ENCODE data around the gene CAMK2A. TPM values are rescaled to one million over a fixed set of nuclear protein-coding genes. Genes with fewer than 3 reads are reported as not detected.

Gene CAMK2A
- total and polyA plus RNA-seq, 4 donors, result 0.31 to 2.7 (median 1.0) TPM

DNA sequence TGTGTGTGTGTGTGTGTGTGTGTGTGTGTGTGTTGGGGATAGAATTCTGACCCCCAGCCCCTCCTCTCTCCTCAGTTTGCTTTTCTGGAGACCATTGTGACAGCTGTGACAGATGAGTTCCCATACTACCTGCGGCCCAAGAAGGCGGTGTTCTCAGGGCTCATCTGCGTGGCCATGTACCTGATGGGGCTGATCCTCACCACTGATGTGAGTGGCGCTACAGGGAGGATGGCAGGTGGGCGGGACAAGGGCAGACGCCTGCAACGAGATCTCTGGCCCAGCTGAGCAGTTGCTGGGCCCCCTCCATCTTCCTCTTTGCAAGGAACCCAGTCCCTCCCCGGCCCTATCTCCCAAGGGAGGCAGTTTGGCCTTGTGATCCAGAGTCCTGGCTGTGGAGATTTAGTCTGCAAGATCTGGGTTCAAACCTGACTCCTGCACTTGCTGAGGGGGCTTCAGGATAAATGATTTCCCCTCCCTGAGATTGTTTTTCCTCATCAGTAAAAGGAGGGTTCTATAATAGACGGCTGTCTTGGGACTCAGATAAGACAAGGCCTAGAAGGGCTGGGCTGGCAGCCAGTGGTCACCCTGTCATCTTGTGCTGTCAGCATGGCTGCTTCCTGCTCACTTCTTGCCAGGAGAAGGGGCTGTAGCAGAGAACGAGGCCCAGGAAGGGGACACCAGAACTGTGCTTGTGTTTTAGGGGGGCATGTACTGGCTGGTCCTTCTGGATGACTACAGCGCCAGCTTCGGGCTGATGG is 85.6 kb downstream of the CAMK2A start:
- Histone ChIP-seq H3K4me3 (no peak overlapping the region), H3K9me3 (ENCODE audit: control insufficient read depth in 4 of 4, insufficient read depth in 3 of 4, low read length in 3 of 4) (peaks cover 0 to 2% (median 0%) of the 10 kb centered on the region in 4 donors), H3K4me1 (ENCODE audit: control insufficient read depth in 5 of 5, insufficient read depth in 5 of 5, low read length in 5 of 5) (peaks cover 0 to 12% (median 4%) of the 10 kb centered on the region in 5 donors), H3K27me3 (ENCODE audit: control insufficient read depth in 3 of 3, insufficient read depth in 3 of 3, low read length in 2 of 3) (no peaks in the 10 kb centered on the region), H3K36me3 (ENCODE audit: control insufficient read depth in 4 of 4, insufficient read depth in 4 of 4, low read length in 4 of 4) (no peaks in the 10 kb centered on the region), H3K9ac (ENCODE audit: insufficient read depth in 1 of 2, low read length in 2 of 2) (no peak overlapping the region), H3K27ac (ENCODE audit: low read depth in 1 of 2, low read length in 1 of 2) (no peak overlapping the region)
- TF ChIP-seq, protein P1, sequence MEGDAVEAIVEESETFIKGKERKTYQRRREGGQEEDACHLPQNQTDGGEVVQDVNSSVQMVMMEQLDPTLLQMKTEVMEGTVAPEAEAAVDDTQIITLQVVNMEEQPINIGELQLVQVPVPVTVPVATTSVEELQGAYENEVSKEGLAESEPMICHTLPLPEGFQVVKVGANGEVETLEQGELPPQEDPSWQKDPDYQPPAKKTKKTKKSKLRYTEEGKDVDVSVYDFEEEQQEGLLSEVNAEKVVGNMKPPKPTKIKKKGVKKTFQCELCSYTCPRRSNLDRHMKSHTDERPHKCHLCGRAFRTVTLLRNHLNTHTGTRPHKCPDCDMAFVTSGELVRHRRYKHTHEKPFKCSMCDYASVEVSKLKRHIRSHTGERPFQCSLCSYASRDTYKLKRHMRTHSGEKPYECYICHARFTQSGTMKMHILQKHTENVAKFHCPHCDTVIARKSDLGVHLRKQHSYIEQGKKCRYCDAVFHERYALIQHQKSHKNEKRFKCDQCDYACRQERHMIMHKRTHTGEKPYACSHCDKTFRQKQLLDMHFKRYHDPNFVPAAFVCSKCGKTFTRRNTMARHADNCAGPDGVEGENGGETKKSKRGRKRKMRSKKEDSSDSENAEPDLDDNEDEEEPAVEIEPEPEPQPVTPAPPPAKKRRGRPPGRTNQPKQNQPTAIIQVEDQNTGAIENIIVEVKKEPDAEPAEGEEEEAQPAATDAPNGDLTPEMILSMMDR (IDR thresholded peaks at IDR 0.05; ENCODE audit: control extremely low read depth, extremely low read depth), result no peak
- DNase-seq (peak; percentile 55 to 77 (median 58)), ATAC-seq (ENCODE audit: insufficient read depth, low FRiP score) (no peak)
- WGBS, 2 donors, result 83 to 85% methylated on average over 12 of the region's 12 CpGs

DNA sequence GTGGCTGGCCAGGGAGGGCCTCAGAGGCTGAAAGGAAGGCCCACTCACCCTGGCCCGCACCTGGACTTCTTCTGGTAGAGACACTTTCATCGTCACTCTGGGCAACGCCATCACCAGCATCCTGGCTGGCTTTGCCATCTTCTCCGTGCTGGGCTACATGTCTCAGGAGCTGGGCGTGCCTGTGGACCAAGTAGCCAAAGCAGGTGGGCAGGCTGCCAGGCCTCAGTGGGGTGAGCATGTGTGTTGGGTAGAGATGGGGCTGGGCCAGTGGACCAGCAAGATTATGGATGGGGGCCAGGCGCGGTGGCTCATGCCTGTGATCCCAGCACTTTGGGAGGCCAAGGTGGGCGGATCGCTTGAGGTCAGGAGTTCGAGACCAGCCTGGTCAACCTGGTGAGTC is 87.1 kb downstream of the CAMK2A start:
- TF ChIP-seq, protein P1 (IDR thresholded peaks at IDR 0.05; ENCODE audit: control extremely low read depth, extremely low read depth), result no peak
- Histone ChIP-seq H3K27ac (ENCODE audit: low read depth in 1 of 2, low read length in 1 of 2) (no peak overlapping the region), H3K9me3 (ENCODE audit: control insufficient read depth in 4 of 4, insufficient read depth in 3 of 4, low read length in 3 of 4) (peaks cover 0 to 2% (median 0%) of the 10 kb centered on the region in 4 donors), H3K9ac (ENCODE audit: insufficient read depth in 1 of 2, low read length in 2 of 2) (no peak overlapping the region), H3K4me1 (ENCODE audit: control insufficient read depth in 5 of 5, insufficient read depth in 5 of 5, low read length in 5 of 5) (peaks cover 0 to 12% (median 4%) of the 10 kb centered on the region in 5 donors), H3K36me3 (ENCODE audit: control insufficient read depth in 4 of 4, insufficient read depth in 4 of 4, low read length in 4 of 4) (no peaks in the 10 kb centered on the region), H3K27me3 (ENCODE audit: control insufficient read depth in 3 of 3, insufficient read depth in 3 of 3, low read length in 2 of 3) (no peaks in the 10 kb centered on the region), H3K4me3 (no peak overlapping the region)
- DNase-seq, result no peak
- WGBS, 2 donors, result 93 to 96% methylated on average over 10 of the region's 10 CpGs
- ATAC-seq (ENCODE audit: insufficient read depth, low FRiP score), result no peak

DNA sequence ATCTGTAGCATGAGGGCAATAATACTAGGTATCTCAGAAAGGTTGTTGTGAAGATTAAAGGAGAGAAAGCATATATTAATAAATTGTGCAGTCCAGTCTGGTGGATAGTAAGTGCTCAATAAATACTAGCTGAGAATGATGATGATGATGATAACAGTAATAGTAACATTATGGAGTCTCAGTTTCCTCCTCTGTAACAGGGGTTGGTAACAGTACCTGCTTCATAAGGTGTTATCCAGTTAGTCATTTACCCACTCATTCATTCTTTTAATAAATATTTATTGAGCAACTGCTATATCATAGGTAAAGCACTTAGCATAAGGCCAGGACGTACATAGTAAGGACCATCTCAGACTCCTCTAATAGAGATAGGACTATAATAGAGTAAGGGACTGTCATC is 92.1 kb downstream of the CAMK2A start:
- H3K27me3 ChIP-seq (ENCODE audit: control insufficient read depth in 3 of 3, insufficient read depth in 3 of 3, low read length in 2 of 3), result no peaks in the 10 kb centered on the region
- no peak for DNase-seq

More for the DNA sequence above, 92.1 kb downstream of the CAMK2A start:
- TF ChIP-seq, protein P1 (IDR thresholded peaks at IDR 0.05; ENCODE audit: control extremely low read depth, extremely low read depth), result no peak
- 88 to 90% methylated on average over 1 of the region's 1 CpG for WGBS, 2 donors
- Histone ChIP-seq H3K9ac (ENCODE audit: insufficient read depth in 1 of 2, low read length in 2 of 2) (no peak overlapping the region), H3K9me3 (ENCODE audit: control insufficient read depth in 4 of 4, insufficient read depth in 3 of 4, low read length in 3 of 4) (peaks cover 0 to 2% (median 0%) of the 10 kb centered on the region in 4 donors), H3K4me1 (ENCODE audit: control insufficient read depth in 5 of 5, insufficient read depth in 5 of 5, low read length in 5 of 5) (no peaks in the 10 kb centered on the region), H3K36me3 (ENCODE audit: control insufficient read depth in 4 of 4, insufficient read depth in 4 of 4, low read length in 4 of 4) (no peaks in the 10 kb centered on the region), H3K4me3 (no peak overlapping the region), H3K27ac (ENCODE audit: low read depth in 1 of 2, low read length in 1 of 2) (no peak overlapping the region)
- ATAC-seq (ENCODE audit: insufficient read depth, low FRiP score), result no peak
